ENCODE results near the gene DNAAF3.
A peak's percentile ranks its signal among the peaks of the same experiment; 100 is the strongest.

The DNAAF3 gene

GRCh38 chr19:55137915-55138314 is 28.5 kb downstream of the DNAAF3 start:
- TF ChIP-seq CTCF (conservative IDR thresholded peaks at IDR 0.05; ENCODE audit: low read depth, low read length), result no peak
- no peak for DNase-seq (ENCODE audit: low read depth)
- no peak overlapping the region for H3K4me3 ChIP-seq (ENCODE audit: low read depth, low read length)

DNA sequence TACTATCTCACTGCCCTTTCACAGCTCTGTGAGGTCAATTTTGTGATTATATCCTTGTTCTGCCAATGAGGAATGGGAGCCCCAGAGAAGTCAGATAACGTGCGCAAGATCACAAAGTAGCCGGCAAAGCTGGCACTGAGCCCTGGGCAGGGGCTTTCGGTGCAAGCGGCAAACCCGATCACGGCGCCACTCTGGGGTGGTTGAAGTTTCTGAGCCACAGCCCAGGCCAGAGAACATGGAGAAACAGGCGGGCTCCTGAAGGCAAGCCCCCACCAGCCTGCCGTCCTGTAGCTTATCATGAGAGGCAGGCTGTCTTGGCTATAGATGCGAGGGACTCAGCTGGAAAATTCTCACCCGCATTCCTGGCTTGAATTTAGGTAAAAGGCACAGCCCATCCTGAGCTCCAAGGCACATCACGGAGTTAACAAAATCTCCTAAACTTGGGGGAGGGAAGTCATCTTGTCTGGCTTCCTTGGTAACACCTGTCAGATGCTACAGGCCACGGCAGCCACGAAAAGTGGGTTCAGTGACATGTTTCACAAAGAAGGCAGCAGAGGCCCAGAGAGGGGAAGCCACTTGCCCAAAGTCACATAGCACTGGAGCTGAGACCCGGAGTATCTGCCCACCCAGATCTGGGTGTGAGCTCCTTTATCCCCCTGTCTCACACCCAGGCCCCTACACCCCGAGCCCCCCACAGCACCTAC is 29.9 kb downstream of the DNAAF3 start:
- no peak for TF ChIP-seq CTCF (conservative IDR thresholded peaks at IDR 0.05; ENCODE audit: low read depth, low read length)
- DNase-seq (ENCODE audit: low read depth), result no peak
- H3K4me3 ChIP-seq (ENCODE audit: low read depth, low read length), result no peak overlapping the region

DNA sequence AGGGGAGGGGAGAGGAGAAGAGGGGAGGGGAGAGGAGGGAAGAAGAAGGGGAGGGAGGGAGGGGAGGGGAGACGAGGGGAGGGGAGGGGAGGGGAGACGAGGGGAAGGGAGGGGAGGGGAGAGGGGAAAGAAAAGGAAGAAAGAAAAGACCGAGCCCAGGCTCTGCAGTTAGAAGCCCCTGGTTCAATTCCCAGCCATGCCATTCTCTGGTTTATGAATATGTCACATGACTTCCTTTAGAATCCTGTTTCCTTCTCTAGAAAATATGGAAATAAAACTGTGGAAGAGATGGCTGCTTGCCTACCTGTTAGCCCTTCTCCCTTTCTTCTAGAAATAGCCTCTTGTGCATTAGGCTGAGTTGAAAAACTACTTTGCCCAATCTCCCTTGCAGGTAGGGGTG is 31.7 kb downstream of the DNAAF3 start:
- TF ChIP-seq CTCF (conservative IDR thresholded peaks at IDR 0.05; ENCODE audit: low read depth, low read length), result no peak
- DNase-seq (ENCODE audit: low read depth), result no peak
- H3K4me3 ChIP-seq (ENCODE audit: low read depth, low read length), result no peak overlapping the region

- H3K4me3 ChIP-seq (ENCODE audit: low read depth, low read length), result no peak overlapping the region
- TF ChIP-seq CTCF (conservative IDR thresholded peaks at IDR 0.05; ENCODE audit: low read depth, low read length), result no peak
- DNase-seq (ENCODE audit: low read depth), result no peak
Measured at GRCh38 chr19:55133639-55134444, 32.6 kb downstream of the DNAAF3 start.

- no peak overlapping the region for H3K4me3 ChIP-seq (ENCODE audit: low read depth, low read length)
- DNase-seq (ENCODE audit: low read depth), result no peak
- TF ChIP-seq CTCF (conservative IDR thresholded peaks at IDR 0.05; ENCODE audit: low read depth, low read length), result peak; percentile 40
Measured at GRCh38 chr19:55132453-55133129, 33.8 kb downstream of the DNAAF3 start.

GRCh38 chr19:55131421-55131820 is 35.0 kb downstream of the DNAAF3 start:
- TF ChIP-seq CTCF (conservative IDR thresholded peaks at IDR 0.05; ENCODE audit: low read depth, low read length), result no peak
- DNase-seq (ENCODE audit: low read depth), result no peak
- H3K4me3 ChIP-seq (ENCODE audit: low read depth, low read length), result no peak overlapping the region

Measured in choroid plexus epithelial cell (primary cell).